ENCODE measurements around the gene GAS1.

GAS1 gene, protein sequence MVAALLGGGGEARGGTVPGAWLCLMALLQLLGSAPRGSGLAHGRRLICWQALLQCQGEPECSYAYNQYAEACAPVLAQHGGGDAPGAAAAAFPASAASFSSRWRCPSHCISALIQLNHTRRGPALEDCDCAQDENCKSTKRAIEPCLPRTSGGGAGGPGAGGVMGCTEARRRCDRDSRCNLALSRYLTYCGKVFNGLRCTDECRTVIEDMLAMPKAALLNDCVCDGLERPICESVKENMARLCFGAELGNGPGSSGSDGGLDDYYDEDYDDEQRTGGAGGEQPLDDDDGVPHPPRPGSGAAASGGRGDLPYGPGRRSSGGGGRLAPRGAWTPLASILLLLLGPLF
- total RNA-seq: 0.44 to 2.9 (median 1.5) reads per million in 4 experiments

- DNase-seq: peak; percentile 19
Observed at GRCh38 chr9:86947146-86948073, at the start of gene GAS1. GAS1 (minus strand) TSS chr9:86947506; CDS start chr9:86946779, 727 bp downstream.

GRCh38 chr9:86994231-86994630 is 46.9 kb upstream of the GAS1 start:
- no peak for DNase-seq

- no peak for DNase-seq
Observed at GRCh38 chr9:86993830-86994229, 46.5 kb upstream of the GAS1 start.

GRCh38 chr9:86991077-86991476 is 43.8 kb upstream of the GAS1 start:
- DNase-seq: no peak

DNA sequence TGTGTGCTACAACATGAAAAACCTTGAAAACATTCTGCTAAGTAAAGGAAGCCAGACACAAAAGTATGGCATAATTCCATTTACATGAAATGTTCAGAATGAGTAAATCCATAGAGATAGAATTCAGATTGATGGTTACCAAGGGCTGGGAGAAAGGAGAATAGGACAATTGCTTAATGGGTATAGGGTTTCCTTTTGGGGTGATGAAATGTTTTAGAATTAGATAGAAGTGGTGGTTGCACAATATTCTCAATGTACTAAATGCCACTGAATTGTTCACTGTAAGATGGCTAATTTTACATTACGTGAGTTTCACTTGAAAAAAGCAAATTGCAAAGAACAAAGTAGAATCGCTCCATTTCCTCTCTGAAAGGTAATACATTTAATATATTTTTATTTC is 43.0 kb upstream of the GAS1 start:
- DNase-seq: no peak

- DNase-seq: no peak
Observed at GRCh38 chr9:86987900-86988299, 40.6 kb upstream of the GAS1 start.

DNA sequence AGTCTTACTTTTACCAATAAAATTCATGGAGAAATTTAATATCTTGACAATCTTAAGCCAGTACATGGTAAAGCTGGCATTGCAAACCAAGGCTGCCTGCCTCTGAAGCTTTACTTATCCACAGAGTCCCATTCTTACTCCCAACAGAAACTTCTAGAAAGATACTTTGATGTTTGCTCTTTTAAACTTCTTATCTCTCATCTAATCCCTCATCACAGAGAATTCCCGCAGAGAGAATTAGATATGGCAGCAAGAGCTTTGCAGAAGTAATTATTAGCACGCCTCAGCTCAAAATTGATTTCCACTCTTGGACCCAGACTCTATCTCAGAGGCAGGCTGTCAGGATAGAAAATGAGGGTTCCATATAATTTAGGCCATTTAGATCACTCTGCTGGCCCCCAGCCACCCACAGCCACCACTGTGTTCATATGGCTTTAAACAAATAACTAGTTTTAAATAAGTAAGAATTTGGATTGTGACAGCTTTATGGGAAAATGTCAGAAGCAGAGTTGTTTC is 37.9 kb upstream of the GAS1 start:
- DNase-seq: no peak

DNA sequence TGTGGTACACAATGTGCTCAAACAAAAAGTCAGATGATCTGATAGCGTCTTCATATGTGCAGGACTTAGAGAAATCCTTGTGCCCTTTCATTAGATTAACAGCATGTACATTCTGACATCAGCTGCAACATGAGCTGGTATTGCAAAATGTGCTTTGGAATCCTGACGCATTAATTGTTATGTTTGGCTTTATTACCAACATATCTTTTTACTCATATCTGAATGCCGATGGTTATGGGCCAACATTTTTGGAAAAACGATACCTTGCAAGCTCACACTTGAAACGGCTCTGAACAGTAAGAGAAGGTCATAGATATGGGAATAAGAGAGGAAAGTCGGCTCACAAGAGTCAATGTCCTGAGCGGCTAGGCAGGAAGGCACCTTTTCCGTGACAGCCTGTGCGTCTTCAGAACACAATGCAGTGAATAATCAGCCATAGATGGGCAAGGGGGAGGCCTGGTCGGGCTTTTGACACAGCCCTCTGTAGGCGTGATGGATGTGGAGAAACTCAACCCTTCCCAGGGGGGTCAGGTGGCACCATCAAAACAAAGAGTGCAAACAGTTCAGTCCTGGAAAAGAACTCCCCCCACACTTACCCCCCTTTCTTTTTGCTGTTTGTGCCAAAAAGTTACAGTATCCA is 36.4 kb upstream of the GAS1 start:
- DNase-seq: no peak

GRCh38 chr9:86983249-86983619 is 35.9 kb upstream of the GAS1 start:
- no peak for DNase-seq

DNA sequence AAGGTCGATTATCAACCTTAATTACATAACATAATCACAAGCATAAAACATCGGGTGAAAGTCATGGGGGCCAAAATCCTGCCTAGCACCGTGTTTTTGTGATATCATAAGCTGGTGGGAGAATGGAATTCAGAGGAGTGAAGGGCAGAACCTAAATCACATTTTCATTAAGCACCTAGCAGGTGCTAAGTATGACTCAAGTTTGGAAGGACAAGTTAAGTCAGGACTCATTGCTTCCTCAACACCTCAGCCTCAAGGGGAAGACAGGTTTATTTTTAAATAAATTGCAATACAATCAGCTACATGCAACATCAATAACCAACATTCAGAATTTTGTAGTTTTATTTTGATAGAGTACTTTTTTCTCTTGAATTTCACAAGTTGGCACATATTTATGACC is 33.5 kb upstream of the GAS1 start:
- no peak for DNase-seq

DNA sequence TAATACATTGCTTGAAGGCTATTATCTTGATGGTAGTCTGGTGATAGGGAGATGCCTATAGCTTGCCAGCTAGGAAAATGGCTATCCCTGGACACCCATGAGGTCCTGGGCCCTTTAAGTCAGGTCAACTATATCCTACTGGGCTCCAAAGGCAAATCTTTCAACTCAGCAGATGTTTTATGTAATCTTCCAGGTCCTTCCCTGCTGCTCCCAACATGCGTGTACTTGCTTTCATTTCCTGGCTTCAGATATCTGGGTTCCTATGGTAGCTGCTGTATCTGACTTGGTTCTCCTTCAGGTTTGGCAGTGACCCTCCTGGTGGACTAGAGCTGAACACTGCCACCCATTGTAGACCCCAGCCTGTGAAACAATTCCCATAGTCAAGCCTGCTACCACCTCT is 32.4 kb upstream of the GAS1 start:
- no peak for DNase-seq

- no peak for DNase-seq
Observed at GRCh38 chr9:86978922-86979474, 31.7 kb upstream of the GAS1 start.

DNA sequence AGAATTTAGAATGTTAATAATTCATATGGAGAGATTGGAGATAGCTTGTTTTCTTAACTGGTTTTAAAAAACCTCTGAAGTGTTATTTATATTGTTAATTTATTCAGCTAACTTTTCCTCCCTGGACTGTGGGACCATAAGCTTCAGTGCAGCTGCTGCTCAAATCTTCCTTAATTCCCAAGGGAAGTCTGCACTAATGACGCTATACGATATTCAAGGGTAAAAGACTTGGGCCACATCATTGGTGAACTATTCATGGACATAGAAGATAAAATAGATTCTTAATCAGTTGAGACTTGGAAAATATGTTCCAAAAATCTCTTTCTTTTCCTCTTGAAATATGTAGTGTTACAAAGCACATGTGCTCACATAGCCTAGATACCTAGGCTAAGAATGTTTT is 31.1 kb upstream of the GAS1 start:
- DNase-seq: no peak

- no peak for DNase-seq
Observed at GRCh38 chr9:86977205-86977835, 30.0 kb upstream of the GAS1 start.

DNA sequence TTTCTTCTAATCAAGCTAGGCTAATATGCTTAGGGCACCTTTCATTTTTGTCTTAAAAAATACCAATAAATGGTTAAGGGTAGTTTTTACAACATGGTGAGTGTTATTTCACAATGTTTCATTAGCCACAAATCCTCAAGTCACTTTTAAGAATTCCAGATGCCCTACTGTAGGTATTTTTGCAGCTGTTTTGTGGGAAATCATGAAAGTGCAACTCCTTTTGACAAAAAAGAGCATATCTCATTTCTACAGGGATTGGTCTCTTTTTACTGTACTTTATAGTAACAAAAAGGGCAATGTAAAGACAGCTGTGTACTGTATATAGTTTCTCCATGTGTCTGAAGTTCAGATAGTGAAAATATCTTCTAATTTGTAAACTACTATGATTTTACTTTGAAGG is 28.3 kb upstream of the GAS1 start:
- no peak for DNase-seq

GRCh38 chr9:86975036-86975435 is 27.7 kb upstream of the GAS1 start:
- DNase-seq: no peak

GRCh38 chr9:86974421-86974820 is 27.1 kb upstream of the GAS1 start:
- no peak for DNase-seq

DNA sequence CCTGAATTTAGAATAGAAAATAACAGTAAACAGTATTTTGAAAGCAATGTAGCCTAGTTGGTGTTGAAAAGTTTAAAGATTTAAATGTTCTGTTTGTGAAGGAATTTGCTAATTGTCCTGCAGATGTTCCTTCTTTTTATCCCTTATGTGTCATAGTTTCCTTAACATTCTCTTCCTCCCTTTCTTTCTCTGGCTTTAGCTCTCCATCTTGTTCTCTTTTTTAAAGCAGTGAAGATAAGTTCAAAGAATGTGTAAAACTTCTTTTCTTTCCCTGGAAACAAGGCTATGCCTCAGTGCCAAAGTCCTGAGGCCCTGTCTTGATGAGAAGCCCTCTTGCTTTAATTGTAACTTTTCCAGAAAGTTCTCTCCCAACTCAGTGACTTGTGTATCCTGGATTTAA is 24.4 kb upstream of the GAS1 start:
- DNase-seq: no peak

DNA sequence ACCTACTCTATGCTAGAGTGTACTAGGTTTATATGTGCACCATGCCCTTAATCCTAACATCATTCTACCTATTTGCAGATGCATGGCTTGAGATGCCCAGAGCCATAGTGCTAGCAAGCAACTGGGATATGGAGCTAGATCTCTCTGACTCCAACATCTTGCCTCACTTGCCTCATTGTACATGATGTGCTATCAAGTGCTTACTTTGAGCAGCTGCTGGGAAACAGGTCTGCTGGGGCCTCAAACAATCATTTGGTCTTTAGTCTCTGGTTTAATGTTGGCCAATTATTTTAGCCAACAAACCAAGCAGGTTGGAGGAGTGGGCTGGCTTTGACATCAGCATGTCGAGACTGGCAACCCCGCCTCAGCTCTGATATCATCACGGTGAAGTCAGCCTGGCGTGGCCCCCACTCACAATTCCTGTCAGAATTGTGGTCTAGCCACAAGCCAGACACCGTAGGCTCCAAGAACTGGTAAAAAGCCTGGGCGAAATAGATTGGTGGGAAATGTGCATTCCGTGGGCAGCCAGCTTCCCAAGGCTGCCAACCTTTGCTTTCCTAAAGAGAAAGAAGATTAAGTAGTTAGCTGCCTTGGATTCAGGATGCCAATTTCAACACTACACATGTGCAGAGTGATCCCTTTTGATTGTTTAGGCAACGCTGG is 21.1 kb upstream of the GAS1 start:
- no peak for DNase-seq

GRCh38 chr9:86966852-86967511 is 19.7 kb upstream of the GAS1 start:
- no peak for DNase-seq
